Fibroblast of gingiva (primary cell): ENCODE results near the gene NEDD4.
"Not testable (repeated sequence)": the region's sequence is repeated elsewhere in the genome, so short reads cannot be mapped to it uniquely, and the experiment has no call there.

Source experiments
- DNase-seq: peaks from one replicate; pipeline ENCODE4 v3.0.0-alpha.2; 2011; ENCODE audit warnings: low read depth

NEDD4 gene

GRCh38 chr15:55824857-55825613 lies 168.4 kb downstream of the NEDD4 start:
- no peak for DNase-seq

- DNase-seq, result peak; percentile 41
Measured at GRCh38 chr15:55823699-55824340, 169.6 kb downstream of the NEDD4 start.

- peak; percentile 44 for DNase-seq
Measured at GRCh38 chr15:55823191-55823670, 170.2 kb downstream of the NEDD4 start.

GRCh38 chr15:55821740-55822139 lies 171.7 kb downstream of the NEDD4 start:
- DNase-seq, result not testable (repeated sequence)

- peak; percentile 9 for DNase-seq
Measured at GRCh38 chr15:55820043-55820442, 173.4 kb downstream of the NEDD4 start.

GRCh38 chr15:55819397-55820034 lies 173.9 kb downstream of the NEDD4 start:
- DNase-seq, result no peak

GRCh38 chr15:55816017-55816416 lies 177.4 kb downstream of the NEDD4 start:
- DNase-seq, result no peak

GRCh38 chr15:55802600-55803376 lies 190.6 kb downstream of the NEDD4 start:
- no peak for DNase-seq

GRCh38 chr15:55800216-55800615 lies 193.2 kb downstream of the NEDD4 start:
- DNase-seq, result no peak

- peak; percentile 77 for DNase-seq
Measured at GRCh38 chr15:55799291-55800212, 193.9 kb downstream of the NEDD4 start.

- no peak for DNase-seq
Measured at GRCh38 chr15:55796321-55796965, 197.0 kb downstream of the NEDD4 start.

GRCh38 chr15:55795031-55795430 lies 198.4 kb downstream of the NEDD4 start:
- DNase-seq, result no peak

- peak; percentile 80 for DNase-seq
Measured at GRCh38 chr15:55791551-55792400, 201.6 kb downstream of the NEDD4 start.

GRCh38 chr15:55789066-55789660 lies 204.2 kb downstream of the NEDD4 start:
- DNase-seq, result no peak

- no peak for DNase-seq
Measured at GRCh38 chr15:55786341-55786740, 207.1 kb downstream of the NEDD4 start.

GRCh38 chr15:55785593-55785992 lies 207.8 kb downstream of the NEDD4 start:
- not testable (repeated sequence) for DNase-seq

- no peak for DNase-seq
Measured at GRCh38 chr15:55784286-55784685, 209.1 kb downstream of the NEDD4 start.

- no peak for DNase-seq
Measured at GRCh38 chr15:55782901-55783300, 210.5 kb downstream of the NEDD4 start.

GRCh38 chr15:55780292-55780691 lies 213.1 kb downstream of the NEDD4 start:
- DNase-seq, result no peak
